HG02678 (cell line): Measurements from ENCODE around the gene PRR14L.
A peak's percentile ranks its signal among the peaks of the same experiment; 100 is the strongest.
"Not testable (repeated sequence)": the region's sequence is repeated elsewhere in the genome, so short reads cannot be mapped to it uniquely, and the experiment has no call there.

Experiments
- ATAC-seq: cut with Tn5 transposase; IDR thresholded peaks from one replicate; pipeline ENCODE4 v1.9.1; 2021; ENCODE audit warnings: mild to moderate bottlenecking, moderate library complexity; ENCODE audit not compliant: unreplicated experiment

Gene PRR14L

DNA sequence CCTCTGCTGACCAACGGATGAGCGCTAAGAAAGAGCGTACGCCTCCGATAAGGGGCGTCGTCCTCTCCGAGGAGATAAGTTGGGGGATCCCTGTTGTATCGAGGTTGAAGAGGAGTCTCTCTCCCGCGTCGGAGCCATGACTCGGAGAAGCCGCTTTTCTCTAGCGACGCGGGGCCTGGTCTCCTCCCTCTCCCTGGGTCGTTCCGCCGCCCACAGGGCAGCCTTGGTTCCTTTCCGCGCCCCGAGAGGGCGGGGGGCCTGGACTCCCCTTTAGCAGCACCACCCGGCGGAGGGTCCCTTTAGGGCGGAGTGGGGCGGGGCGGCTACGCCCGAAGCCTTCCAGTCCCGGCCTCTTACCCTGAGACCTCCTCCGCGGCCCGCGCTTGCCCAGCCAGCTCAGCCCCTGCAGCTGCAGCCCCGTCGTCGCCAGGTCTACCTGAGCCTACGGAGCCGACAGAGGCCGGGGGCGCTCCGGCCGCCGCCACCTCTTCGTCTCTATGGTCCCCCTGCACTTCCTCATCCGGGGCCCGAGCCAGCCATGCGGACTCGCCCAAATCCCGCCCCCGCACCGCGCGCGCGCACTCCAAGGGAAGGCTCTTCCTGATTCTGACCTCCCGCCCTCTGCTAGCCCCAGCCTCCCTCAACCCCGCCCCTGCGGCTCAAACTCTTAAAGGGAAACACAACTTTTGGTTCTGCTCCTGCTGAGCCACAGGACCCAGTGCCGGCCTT lies at the start of gene PRR14L:
Gene PRR14L (minus strand): TSS at position 497 of the 729 bp plus-strand sequence. CDS start 11,272 bp downstream, outside the sequence.
- ATAC-seq: peak; percentile 67

DNA sequence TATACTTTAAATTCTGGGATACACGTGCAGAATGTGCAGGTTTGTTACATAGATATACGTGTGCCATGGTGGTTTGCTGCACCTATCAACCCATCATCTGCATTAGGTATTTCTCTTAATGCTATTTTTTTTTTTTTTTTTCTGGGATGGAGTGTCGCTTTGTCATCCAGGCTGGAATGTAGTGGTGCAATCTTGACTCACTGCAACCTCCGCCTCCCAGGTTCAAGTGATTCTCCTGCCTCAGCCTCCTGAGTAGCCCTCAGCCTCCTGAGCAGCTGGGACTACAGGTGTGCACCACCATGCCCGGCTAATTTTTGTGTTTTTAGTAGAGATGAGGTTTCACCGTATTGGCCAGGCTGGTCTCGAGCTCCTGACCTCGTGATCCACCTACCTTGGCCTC lies 49.4 kb upstream of the PRR14L start:
- not testable (repeated sequence) for ATAC-seq

DNA sequence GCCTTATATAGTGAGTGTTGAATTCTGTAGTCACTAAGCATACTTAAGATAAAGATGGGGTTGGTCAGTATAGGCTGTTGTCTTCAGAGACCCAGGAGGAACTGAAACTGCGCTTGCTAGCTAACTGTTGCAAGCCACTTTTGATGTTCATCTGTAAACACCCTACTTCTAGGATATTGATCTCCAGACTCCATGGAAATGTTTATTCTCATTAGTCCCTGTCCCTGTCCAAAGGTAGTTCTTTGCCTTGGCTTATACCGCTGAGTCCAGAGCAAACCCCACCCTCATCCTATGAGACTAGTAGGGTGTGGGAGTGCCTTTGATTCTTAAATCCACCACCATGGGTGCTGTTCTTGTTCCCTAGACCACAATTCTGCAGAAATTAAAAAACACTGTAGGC lies 40.3 kb upstream of the PRR14L start:
- no peak for ATAC-seq

DNA sequence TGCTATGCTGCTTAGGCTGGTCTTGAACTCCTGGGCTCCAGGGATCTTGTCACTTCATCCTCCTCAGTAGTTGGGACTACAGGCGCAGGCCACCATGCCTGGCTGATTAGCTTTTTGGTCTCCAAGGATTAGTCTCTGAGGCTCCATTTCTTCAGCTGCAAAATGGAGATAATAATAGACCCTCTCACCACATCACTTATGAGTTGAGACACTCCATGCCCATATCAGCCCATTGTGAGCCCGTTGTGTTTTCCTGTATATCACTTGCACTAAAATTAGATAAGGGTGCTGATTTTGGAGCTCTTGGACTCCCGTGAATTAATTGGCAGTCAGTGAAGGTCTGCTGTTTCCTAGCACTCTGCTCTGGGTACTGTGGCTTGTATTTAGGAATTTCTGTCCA lies 39.9 kb upstream of the PRR14L start:
- ATAC-seq: no peak

DNA sequence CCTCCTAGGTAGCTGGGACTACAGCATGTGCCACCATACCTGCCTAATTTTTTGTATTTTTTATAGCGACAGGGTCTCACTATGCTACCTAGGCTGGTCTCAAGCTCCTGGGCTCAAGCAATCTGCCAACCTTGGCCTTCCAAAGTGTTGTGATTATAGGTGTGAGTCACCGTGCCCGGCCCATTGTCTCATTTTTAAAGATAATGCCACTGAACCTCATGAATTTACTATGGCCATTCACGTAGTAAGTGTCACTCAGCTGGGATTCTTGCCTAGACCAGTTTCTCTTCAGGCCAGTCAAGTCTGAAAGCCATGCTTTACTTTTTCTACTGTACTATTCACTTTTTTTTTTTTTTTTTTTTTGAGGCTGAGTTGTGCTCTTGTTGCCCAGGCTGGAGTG lies 26.3 kb upstream of the PRR14L start:
- ATAC-seq: no peak

DNA sequence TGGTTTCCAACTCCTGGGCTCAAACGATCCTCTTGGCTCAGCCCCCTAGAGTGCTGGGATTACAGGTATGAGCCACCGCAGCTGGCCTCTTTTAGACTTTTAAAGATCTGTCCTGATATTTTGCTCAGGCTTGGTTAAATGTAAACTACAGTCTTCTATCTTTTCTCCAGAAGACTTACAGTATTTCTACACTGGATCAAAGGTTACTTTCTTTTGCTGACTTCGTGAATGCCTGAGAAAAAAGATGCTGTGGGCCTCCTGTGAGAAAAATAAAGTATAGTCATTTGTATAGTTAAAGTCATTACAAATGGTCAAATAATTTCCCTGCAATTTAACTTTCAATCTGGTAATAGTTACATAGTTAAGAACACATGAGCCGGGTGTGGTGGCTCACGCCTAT lies 23.5 kb upstream of the PRR14L start:
- no peak for ATAC-seq

DNA sequence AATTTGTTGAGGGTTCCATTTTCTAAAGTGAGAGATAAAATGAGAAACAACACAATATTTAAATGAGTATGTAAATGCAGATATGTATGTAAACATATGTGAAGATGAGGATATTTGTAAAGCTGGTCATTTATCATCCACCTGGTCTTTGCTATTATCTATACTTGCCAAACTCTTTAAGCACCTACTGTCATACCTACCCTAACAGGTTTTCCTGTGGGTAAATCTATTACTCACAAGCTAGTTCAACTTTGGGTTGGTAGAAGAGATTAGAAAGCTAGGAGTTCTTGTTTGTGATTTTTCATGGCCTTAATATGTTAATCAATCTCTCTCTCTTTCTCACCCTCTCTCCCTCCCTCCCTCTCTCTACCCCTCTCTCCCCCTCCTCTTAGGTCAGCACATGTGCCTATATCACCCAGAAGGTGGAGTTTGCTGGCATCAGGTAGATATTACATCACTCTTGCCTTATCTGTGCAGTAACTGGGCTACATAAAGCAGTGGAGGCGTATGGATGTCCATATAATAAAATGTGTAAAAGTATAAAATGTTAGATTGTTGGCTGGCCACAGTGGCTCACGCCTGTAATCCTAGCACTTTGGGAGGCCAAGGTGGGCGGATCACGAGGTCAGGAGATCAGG lies 18.6 kb upstream of the PRR14L start:
- ATAC-seq: no peak

DNA sequence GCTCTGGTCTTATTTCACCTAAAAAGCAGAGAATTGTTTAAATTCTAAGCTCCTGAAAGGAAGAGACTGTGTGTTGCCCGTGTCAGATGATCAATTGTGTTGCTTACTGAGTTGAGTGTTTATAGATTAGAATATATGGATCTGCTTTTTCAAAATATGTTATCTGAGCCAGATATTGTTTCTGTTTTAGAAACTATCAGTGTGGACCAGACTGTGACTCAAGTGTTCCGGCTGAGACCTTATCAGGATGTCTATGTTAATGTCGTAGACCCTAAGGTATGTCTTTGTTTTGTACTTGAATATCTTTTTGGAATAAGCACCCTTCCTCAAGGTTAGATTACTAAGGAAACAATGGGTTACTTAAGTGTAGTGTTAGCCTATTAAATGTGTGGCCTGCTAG lies 14.9 kb upstream of the PRR14L start:
- no peak for ATAC-seq

DNA sequence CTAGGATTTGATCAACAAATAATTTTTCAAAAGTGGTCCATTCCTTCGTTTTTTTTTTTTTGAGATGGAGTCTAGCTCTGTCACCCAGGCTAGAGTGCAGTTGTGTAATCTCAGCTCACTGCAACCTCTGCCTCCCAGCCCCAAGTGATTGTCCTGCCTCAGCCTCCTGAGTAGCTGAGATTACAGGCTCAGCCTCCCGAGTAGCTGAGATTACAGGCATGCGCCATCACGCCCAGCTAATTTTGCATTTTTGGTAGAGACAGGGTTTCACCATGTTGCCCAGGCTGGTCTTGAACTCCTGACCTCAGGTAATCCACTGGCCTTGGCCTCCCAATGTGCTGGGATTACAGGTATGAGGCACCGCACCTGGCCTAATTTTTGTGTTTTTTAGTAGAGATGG lies 8.9 kb upstream of the PRR14L start:
- ATAC-seq: not testable (repeated sequence)

DNA sequence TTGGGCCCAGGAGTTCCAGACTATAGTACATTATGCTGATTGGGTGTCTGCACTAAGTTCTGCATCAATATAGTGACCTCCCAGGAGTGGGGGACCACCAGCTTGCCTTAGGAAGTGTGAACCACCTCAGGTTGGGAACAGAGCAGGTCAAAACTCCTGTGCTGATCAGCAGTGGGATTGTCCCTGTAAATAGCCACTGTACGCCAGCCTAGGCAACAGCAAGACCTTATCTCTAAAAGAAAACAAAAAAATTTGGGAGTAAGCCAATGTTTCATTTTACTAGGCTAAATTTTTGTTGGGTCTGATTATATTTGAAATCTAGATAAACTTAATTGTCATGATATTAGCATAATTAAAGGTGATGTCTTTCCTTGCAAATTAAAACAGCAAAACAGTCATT lies 7.3 kb upstream of the PRR14L start:
- no peak for ATAC-seq

DNA sequence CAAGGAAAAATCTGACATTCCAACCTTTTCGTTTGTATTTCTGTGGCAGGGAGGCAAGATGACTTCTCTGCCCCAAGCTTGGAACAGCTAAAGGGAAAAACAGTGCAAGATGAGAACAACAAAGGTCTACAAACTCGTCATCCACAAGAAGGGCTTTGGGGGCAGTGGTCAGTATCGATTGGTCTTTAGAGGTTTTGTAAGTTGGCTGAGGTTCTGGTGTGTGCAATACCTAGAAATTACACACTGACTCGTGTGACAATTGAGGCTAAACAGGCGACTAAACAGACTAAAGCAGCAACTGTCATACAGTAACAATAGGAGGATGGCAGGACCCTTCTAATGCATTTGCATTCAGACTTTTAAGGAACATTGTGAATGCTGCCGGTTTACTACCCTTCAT lies 4.9 kb upstream of the PRR14L start:
- no peak for ATAC-seq

DNA sequence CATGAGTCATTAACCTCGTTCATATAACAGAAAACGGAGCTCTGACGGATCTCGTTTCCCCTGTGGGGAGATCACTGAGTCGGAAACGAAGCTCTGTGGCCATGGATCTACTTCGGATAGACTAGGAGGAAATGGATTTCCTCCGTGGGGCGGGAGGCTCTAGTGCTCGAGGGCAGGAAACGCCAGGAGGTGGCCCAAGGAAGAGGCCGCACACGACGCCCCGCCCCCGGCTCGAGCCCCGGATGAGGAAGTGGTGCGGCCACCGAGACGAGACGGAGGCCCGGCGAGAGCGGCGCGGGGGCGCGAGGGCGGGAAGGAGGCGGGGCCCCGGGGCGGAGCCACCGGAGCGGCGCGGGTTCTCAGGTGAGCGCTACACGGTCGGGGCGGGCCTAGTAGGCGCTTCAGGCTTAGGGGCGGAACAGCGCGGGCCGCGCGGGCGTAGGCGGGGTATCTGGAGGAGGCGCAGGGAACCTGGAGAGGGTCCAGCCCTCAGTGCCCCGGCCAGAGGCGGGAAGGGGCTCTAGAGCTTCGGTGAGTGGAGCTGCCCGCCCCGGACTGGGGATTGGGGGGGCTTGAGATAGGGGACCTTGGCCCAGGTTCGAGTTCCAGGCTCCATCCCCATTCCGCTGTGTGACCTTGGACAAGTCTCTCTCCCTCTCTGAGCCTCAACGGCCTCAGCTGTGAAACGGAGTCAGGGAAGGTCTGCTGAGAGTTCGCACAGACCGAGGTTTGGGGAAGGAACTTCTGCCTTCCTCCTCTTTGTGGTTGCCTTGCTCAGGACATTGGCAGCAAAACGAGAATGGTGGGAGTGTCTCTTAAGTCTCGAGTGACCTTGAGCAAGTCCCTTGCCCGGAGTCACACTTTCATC lies 3.9 kb upstream of the PRR14L start, which contains the start of gene DEPDC5:
Gene DEPDC5 (plus strand): TSS at position 386 of the 868 bp plus-strand sequence. CDS start 903 bp downstream, outside the sequence.
- ATAC-seq: peak; percentile 72

DNA sequence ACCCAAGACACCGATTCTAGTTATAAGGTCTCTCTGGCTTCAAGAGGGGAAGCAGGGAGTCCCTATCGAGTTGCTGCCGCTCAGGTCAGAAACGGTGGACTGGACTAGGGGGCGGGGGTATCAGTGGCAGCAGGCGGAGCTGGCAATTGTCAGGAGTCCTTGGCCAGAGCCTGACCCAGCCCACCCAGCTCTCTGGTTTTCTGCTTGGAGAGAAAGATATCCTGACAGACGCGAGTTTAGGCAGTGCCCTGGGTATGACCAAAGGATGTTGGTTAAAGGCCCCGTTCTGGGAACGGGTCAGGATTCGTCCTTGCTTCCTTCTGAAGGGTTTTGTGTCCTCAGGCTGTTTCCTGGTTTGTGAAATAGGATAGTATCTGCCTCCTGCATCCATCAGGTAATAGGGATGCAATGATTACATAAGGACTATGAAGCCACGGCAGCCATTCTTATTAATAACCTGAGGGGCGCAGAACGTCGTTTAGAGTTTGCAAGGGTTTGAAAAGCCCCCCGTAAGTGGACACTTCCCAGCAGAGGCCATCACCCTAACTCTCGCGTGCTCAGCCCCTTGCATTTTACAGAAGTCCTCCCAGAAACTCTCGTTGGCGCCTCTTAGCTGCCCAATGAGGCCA lies 3.2 kb upstream of the PRR14L start:
- ATAC-seq: peak; percentile 1

DNA sequence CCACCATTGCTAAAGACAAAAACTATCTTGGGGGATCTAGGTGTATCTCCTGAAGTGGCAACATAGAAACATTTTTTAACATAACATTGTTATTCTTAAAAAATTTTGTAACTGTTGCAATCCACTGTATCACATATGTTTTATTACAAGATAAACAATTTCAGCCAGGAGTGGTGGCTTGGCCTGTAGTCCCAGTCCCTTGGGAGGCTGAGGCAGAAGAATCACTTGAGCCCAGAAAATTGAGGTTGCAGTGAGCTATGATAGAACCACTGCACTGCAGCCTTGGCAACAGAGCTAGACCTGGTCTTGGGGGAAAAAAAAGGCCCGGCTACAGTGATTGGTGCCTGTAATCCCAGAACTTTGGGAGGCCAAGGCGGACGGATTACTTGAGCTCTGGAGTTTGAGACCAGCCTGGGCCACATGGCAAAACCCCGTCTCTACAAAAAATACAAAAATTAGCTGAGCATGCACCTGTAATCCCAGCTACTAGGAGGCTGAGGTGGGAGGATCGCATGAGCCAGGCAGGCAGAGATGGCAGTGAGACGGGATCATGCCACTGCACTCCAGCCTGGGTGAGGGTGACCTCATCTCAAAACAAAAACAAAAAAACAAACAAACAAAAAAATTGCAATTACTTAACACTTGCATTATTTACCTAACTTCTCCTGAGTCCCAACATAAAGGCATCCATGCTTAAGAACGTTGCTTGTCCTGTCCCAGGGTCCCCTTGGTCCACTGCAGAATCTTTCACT lies 2.3 kb upstream of the PRR14L start:
- no peak for ATAC-seq

DNA sequence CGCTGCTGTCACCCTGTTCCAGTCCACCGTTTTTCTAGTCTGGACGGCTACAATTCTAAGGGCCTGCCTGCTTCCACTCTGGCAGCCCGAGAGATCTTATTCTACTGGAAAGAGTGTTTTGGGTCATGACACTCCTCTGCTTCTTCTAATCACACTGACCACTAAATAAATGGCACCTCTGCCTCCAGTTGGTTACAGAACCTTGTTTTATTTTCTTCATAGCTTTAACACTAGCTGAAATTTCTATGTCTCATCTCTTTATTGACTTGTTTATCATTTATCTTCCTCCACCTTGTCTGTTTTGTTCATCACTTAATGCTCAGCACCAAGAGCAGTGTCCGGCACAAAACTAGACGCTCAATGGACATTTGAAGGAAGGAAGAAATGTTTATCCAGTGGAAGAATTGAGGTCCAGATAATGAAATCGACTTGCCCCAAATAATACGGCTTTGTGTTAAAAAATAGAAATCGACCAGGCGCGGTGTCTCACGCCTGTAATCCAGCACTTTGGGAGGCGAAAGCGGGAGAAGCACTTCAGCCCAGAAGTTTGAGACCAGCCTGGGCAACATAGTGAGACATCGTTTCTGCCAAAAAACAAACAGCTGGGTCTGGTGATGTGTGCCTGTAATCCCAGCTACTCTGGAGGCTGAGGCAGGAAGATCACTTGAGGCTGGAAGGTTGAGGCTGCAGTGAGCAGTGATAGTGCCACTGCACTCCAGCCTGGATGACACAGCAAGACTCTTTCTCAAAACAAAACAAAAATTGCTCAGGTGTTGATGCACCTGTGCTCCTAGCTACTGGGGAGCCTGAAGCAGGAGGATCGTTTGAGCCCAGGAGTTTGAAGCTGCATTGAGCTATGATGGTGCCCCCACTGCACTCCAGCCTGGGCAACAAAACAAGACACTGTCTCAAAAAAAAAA lies 693 bp upstream of the PRR14L start:
- no peak for ATAC-seq

DNA sequence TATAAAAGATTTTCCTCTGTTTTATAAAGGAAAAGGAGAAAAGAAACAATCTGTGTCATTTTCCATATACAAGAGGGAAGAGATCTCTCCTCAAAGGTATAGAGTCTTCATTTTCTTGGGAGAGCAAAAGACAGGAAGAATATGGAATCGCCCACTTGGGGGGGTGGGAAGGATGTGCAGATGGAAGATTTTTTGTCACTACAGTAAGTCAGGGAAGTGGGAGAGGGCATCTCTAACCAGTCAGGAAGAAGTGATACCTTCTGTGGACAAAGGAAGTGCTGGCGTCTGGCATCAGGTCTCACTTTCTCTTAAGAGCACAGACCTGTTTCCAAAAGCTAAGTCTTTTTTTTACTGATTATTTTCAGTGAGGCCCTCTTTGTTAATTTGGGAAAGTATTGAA lies 1.4 kb downstream of the PRR14L start:
- ATAC-seq: no peak

DNA sequence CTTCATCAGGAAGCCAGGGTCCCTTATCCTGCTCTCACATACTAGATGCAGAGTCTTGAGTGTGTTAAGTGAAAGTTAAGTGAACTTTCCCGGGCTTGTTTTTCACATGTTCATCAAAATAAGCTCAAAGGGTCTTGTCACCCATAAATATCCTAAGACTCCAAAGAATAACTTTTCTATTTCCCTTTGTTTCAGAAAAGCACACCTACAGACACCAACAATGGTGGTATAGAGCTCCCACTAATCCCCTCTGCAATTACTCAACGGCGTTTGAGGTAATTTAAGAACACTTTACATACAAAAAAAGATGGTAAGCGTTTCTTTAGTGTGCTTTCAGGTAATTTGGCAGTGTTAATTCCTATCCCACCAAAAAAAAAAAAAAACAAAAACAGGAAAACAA lies 2.5 kb downstream of the PRR14L start:
- no peak for ATAC-seq

DNA sequence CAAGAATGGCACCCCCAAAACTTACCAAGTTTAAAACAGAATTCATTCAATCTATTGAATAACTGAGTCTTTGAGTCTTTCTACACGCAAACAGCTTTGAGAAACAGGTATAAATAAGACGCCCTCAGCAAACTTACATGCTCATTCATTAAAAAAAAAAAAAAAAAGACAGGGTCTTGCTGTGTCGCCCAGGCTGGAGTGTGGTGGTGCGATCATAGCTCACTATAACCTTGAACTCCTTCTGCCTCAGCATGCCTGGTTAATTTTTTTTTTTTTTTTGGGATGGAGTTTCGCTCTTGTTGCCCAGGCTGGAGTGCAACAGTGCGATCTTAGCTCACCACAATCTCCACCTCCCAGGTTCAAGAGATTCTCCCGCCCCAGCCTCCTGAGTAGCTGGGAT lies 6.1 kb downstream of the PRR14L start:
- ATAC-seq: no peak

DNA sequence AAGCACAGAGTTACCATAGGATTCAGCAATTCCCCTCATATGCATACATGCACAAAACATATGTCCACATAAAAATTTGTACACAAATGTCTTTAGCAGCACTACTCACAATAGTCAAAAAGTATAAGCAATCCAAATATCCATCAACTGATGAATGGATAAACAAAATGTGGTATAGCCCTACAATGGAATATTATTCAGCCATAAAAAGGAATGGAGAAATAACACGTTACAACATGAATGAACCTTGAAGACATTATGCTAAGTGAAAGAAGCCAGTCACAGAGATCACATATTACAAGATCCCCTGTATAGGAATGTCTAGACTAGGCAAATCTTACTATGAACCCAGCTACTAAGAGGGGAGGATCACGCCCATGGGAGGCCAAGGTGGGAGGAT lies 7.2 kb downstream of the PRR14L start:
- no peak for ATAC-seq
